GM12872 (cell line): ENCODE measurements around the gene MCTP1.

Experiments
- CTCF ChIP-seq: IDR thresholded peaks from 3 replicates; pipeline ENCODE4 v1.5.1; 2011; ENCODE audit warnings: low read depth, mild to moderate bottlenecking, low read length, moderate library complexity; ENCODE audit not compliant: insufficient read depth

MCTP1 gene

GRCh38 chr5:94788527-94788926 is 496.4 kb downstream of the MCTP1 start:
- TF ChIP-seq CTCF, result no peak

- TF ChIP-seq CTCF, result no peak
Observed at GRCh38 chr5:94784536-94785505, 500.1 kb downstream of the MCTP1 start.

- TF ChIP-seq CTCF, result no peak
Observed at GRCh38 chr5:94782383-94782782, 502.5 kb downstream of the MCTP1 start.

- TF ChIP-seq CTCF, result no peak
Observed at GRCh38 chr5:94779684-94780083, 505.2 kb downstream of the MCTP1 start.

- no peak for TF ChIP-seq CTCF
Observed at GRCh38 chr5:94778732-94779131, 506.2 kb downstream of the MCTP1 start.

GRCh38 chr5:94778299-94778698 is 506.6 kb downstream of the MCTP1 start:
- no peak for TF ChIP-seq CTCF

- no peak for TF ChIP-seq CTCF
Observed at GRCh38 chr5:94777056-94777880, 507.6 kb downstream of the MCTP1 start.
